IPS-15b (cell line): ENCODE results near the gene VTI1B.
"Not testable (repeated sequence)": the region's sequence is repeated elsewhere in the genome, so short reads cannot be mapped to it uniquely, and the experiment has no call there.

ENCODE experiments used
- H3K27me3 ChIP-seq: one replicate; pipeline ENCODE4 v1.6.1; 2013; ENCODE audit warnings: low read length; ENCODE audit not compliant: control insufficient read depth, insufficient read depth
- H3K36me3 ChIP-seq: one replicate; pipeline ENCODE4 v1.6.1; 2013; ENCODE audit warnings: low read length; ENCODE audit not compliant: control insufficient read depth, insufficient read depth
- H3K4me1 ChIP-seq: one replicate; pipeline ENCODE4 v1.6.1; 2013; ENCODE audit warnings: mild to moderate bottlenecking, low read length; ENCODE audit not compliant: control insufficient read depth, insufficient read depth
- H3K4me3 ChIP-seq: one replicate; pipeline ENCODE4 v1.5.1; 2013; ENCODE audit warnings: low read depth, low read length
- H3K9ac ChIP-seq: one replicate; pipeline ENCODE4 v1.6.1; 2013; ENCODE audit warnings: low read depth, mild to moderate bottlenecking, low read length
- H3K9me3 ChIP-seq: one replicate; pipeline ENCODE4 v1.6.1; 2013; ENCODE audit warnings: mild to moderate bottlenecking, low read length; ENCODE audit not compliant: control insufficient read depth, insufficient read depth

The VTI1B gene

GRCh38 chr14:67644428-67644827, 30.0 kb downstream of the VTI1B start:
- Histone ChIP-seq H3K9ac (no peak overlapping the region), H3K27me3 (no peaks in the 10 kb centered on the region), H3K4me3 (no peak overlapping the region), H3K4me1 (peaks cover 4% of the 10 kb centered on the region), H3K9me3 (no peaks in the 10 kb centered on the region), H3K36me3 (peaks cover 2% of the 10 kb centered on the region)

GRCh38 chr14:67643713-67644112, 30.7 kb downstream of the VTI1B start:
- no peak overlapping the region for H3K4me3 ChIP-seq
- H3K4me1 ChIP-seq: peaks cover 4% of the 10 kb centered on the region
- no peak overlapping the region for H3K9ac ChIP-seq
- no peaks in the 10 kb centered on the region for H3K9me3 ChIP-seq
- H3K27me3 ChIP-seq: no peaks in the 10 kb centered on the region
- no peaks in the 10 kb centered on the region for H3K36me3 ChIP-seq

- no peaks in the 10 kb centered on the region for H3K9me3 ChIP-seq
- peaks cover 4% of the 10 kb centered on the region for H3K4me1 ChIP-seq
- H3K36me3 ChIP-seq: no peaks in the 10 kb centered on the region
- H3K4me3 ChIP-seq: no peak overlapping the region
- no peak overlapping the region for H3K9ac ChIP-seq
- no peaks in the 10 kb centered on the region for H3K27me3 ChIP-seq
Measured at GRCh38 chr14:67641902-67642749, 32.3 kb downstream of the VTI1B start.

- H3K4me1 ChIP-seq: peaks cover 4% of the 10 kb centered on the region
- no peaks in the 10 kb centered on the region for H3K9me3 ChIP-seq
- no peak overlapping the region for H3K9ac ChIP-seq
- H3K36me3 ChIP-seq: no peaks in the 10 kb centered on the region
- H3K4me3 ChIP-seq: no peak overlapping the region
- no peaks in the 10 kb centered on the region for H3K27me3 ChIP-seq
Measured at GRCh38 chr14:67641480-67641879, 33.0 kb downstream of the VTI1B start.

GRCh38 chr14:67638642-67639041, 35.8 kb downstream of the VTI1B start:
- Histone ChIP-seq H3K4me3 (no peak overlapping the region), H3K4me1 (peaks cover 1% of the 10 kb centered on the region), H3K36me3 (no peaks in the 10 kb centered on the region), H3K9me3 (no peaks in the 10 kb centered on the region), H3K9ac (no peak overlapping the region), H3K27me3 (no peaks in the 10 kb centered on the region)

- no peaks in the 10 kb centered on the region for H3K27me3 ChIP-seq
- H3K4me1 ChIP-seq: no peaks in the 10 kb centered on the region
- H3K9ac ChIP-seq: no peak overlapping the region
- no peaks in the 10 kb centered on the region for H3K9me3 ChIP-seq
- no peaks in the 10 kb centered on the region for H3K36me3 ChIP-seq
- H3K4me3 ChIP-seq: no peak overlapping the region
Measured at GRCh38 chr14:67636361-67636919, 38.0 kb downstream of the VTI1B start.

- no peaks in the 10 kb centered on the region for H3K4me1 ChIP-seq
- H3K9me3 ChIP-seq: no peaks in the 10 kb centered on the region
- no peak overlapping the region for H3K4me3 ChIP-seq
- H3K9ac ChIP-seq: no peak overlapping the region
- no peaks in the 10 kb centered on the region for H3K27me3 ChIP-seq
- no peaks in the 10 kb centered on the region for H3K36me3 ChIP-seq
Measured at GRCh38 chr14:67633451-67634147, 40.8 kb downstream of the VTI1B start.

- no peak overlapping the region for H3K9ac ChIP-seq
- H3K4me1 ChIP-seq: no peaks in the 10 kb centered on the region
- H3K27me3 ChIP-seq: no peaks in the 10 kb centered on the region
- H3K4me3 ChIP-seq: no peak overlapping the region
- H3K36me3 ChIP-seq: no peaks in the 10 kb centered on the region
- H3K9me3 ChIP-seq: no peaks in the 10 kb centered on the region
Measured at GRCh38 chr14:67630938-67631337, 43.5 kb downstream of the VTI1B start.

- Histone ChIP-seq H3K9me3 (no peaks in the 10 kb centered on the region), H3K4me1 (no peaks in the 10 kb centered on the region), H3K36me3 (no peaks in the 10 kb centered on the region), H3K9ac (no peak overlapping the region), H3K4me3 (no peak overlapping the region), H3K27me3 (no peaks in the 10 kb centered on the region)
Measured at GRCh38 chr14:67630186-67630585, 44.2 kb downstream of the VTI1B start.

GRCh38 chr14:67627519-67627918, 46.9 kb downstream of the VTI1B start:
- no peaks in the 10 kb centered on the region for H3K9me3 ChIP-seq
- H3K9ac ChIP-seq: no peak overlapping the region
- H3K4me3 ChIP-seq: no peak overlapping the region
- no peaks in the 10 kb centered on the region for H3K27me3 ChIP-seq
- H3K4me1 ChIP-seq: no peaks in the 10 kb centered on the region
- peaks cover 4% of the 10 kb centered on the region for H3K36me3 ChIP-seq

- not testable (repeated sequence) for H3K27me3 ChIP-seq, H3K36me3 ChIP-seq, H3K4me3 ChIP-seq, H3K9ac ChIP-seq, H3K9me3 ChIP-seq, H3K4me1 ChIP-seq
Measured at GRCh38 chr14:67626131-67626530, 48.3 kb downstream of the VTI1B start.

GRCh38 chr14:67623114-67623513, 51.3 kb downstream of the VTI1B start:
- peaks cover 4% of the 10 kb centered on the region for H3K4me1 ChIP-seq
- H3K4me3 ChIP-seq: no peak overlapping the region
- H3K36me3 ChIP-seq: peaks cover 4% of the 10 kb centered on the region
- H3K9me3 ChIP-seq: no peaks in the 10 kb centered on the region
- no peak overlapping the region for H3K9ac ChIP-seq
- peaks cover 7% of the 10 kb centered on the region for H3K27me3 ChIP-seq
